Vagina (tissue), 2 donors: ENCODE measurements around the gene CTSK.

Experiments
- CTCF ChIP-seq, 3 experiments: fragments of 450-650 bp in 2 of 3; fragments of 200-600 bp in 1 of 3; sonication (generic) in 1 of 3; IDR thresholded peaks; one replicate each; pipeline ENCODE4 v1.5.1; 2017 to 2019; ENCODE audit warnings: antibody characterized with exemption in 3 of 3, mild to moderate bottlenecking in 2 of 3, moderate library complexity in 2 of 3
- POLR2A ChIP-seq, 2 donors: fragments of 450-650 bp; IDR thresholded peaks; one replicate each; pipeline ENCODE4 v1.6.1; 2017; ENCODE audit warnings: antibody characterized with exemption in 2 of 2, mild to moderate bottlenecking in 2 of 2, moderate library complexity in 2 of 2
- POLR2AphosphoS5 ChIP-seq, 2 donors: sonication (generic); formaldehyde crosslinking; IDR thresholded peaks; one replicate each; pipeline ENCODE4 v1.9.0; 2017; ENCODE audit warnings: antibody characterized with exemption in 2 of 2, mild to moderate bottlenecking in 2 of 2, low read depth in 1 of 2; ENCODE audit not compliant: insufficient read depth in 1 of 2

GRCh38 chr1:150798525-150798924 is 9.5 kb downstream of the CTSK start:
- TF ChIP-seq CTCF (IDR thresholded peaks at IDR 0.05) (no peak), POLR2A (IDR thresholded peaks at IDR 0.05) (no peak), POLR2AphosphoS5 (IDR thresholded peaks at IDR 0.05; ENCODE audit: insufficient read depth in 1 of 2, low read depth in 1 of 2) (no peak)
